DOHH2 (cell line): ENCODE data around the gene FGGY.

Source experiments
- H3F3A ChIP-seq: fragments of 200-600 bp; sonication (generic), shearing (Covaris generic); 2 replicates; pipeline ENCODE4 v1.6.0; 2016; ENCODE audit warnings: antibody characterized with exemption, mild to moderate bottlenecking; ENCODE audit not compliant: control insufficient read depth, insufficient read depth
- H3K27ac ChIP-seq: fragments of 200-600 bp; sonication (generic); 2 replicates; pipeline ENCODE4 v1.5.1; 2014; ENCODE audit warnings: low read depth, mild to moderate bottlenecking, low read length, moderate library complexity
- H3K27me3 ChIP-seq: fragments of 200-600 bp; sonication (generic); 2 replicates; pipeline ENCODE4 v1.6.1; 2014; ENCODE audit warnings: mild to moderate bottlenecking, low read length, mixed read lengths; ENCODE audit not compliant: control insufficient read depth
- H3K36me3 ChIP-seq: fragments of 200-600 bp; sonication (generic); 2 replicates; pipeline ENCODE4 v1.6.1; 2014; ENCODE audit warnings: mild to moderate bottlenecking, low read length, moderate library complexity, mixed read lengths; ENCODE audit not compliant: control insufficient read depth
- H3K4me1 ChIP-seq: fragments of 200-600 bp; sonication (generic); 2 replicates; pipeline ENCODE4 v1.6.1; 2014; ENCODE audit warnings: mild to moderate bottlenecking, low read length, mixed read lengths; ENCODE audit not compliant: control insufficient read depth
- H3K4me2 ChIP-seq: fragments of 200-600 bp; sonication (generic); 2 replicates; pipeline ENCODE4 v1.6.0; 2014; ENCODE audit warnings: mild to moderate bottlenecking, low read length, moderate library complexity
- H3K4me3 ChIP-seq: fragments of 200-600 bp; sonication (generic); 2 replicates; pipeline ENCODE4 v1.5.1; 2014; ENCODE audit warnings: mild to moderate bottlenecking, low read length, mixed read lengths
- H3K79me2 ChIP-seq: fragments of 200-600 bp; sonication (generic); 2 replicates; pipeline ENCODE4 v1.6.1; 2014; ENCODE audit warnings: mild to moderate bottlenecking, low read length, mixed read lengths; ENCODE audit not compliant: control insufficient read depth
- H3K9me2 ChIP-seq: fragments of 200-600 bp; sonication (generic); replicated peaks from 2 replicates; pipeline ENCODE4 v1.6.1; 2014; ENCODE audit warnings: mild to moderate bottlenecking, low read length, mixed read lengths; ENCODE audit not compliant: control insufficient read depth
- H3K9me3 ChIP-seq: fragments of 200-600 bp; sonication (generic); 2 replicates; pipeline ENCODE4 v1.6.1; 2014; ENCODE audit warnings: antibody characterized with exemption, low read length, mixed read lengths; ENCODE audit not compliant: control insufficient read depth, insufficient read depth
- H4K20me1 ChIP-seq: fragments of 200-600 bp; sonication (generic); 2 replicates; pipeline ENCODE4 v1.6.0; 2014; ENCODE audit warnings: low read depth, mild to moderate bottlenecking, antibody characterized with exemption, low read length, moderate library complexity; ENCODE audit not compliant: control insufficient read depth, insufficient read depth
- CTCF ChIP-seq: fragments of 200-600 bp; sonication (generic); IDR thresholded peaks from one replicate; pipeline ENCODE4 v1.5.1; 2014; ENCODE audit warnings: antibody characterized with exemption, mild to moderate bottlenecking, low read depth, low read length; ENCODE audit not compliant: poor library complexity, severe bottlenecking
- EZH2phosphoT487 ChIP-seq: fragments of 200-600 bp; sonication (generic); IDR thresholded peaks from 2 replicates; pipeline ENCODE4 v1.6.1; 2017; ENCODE audit warnings: borderline replicate concordance, mild to moderate bottlenecking, antibody characterized with exemption, low read length, moderate library complexity, mixed read lengths

FGGY gene

GRCh38 chr1:59714966-59715365 is 418.1 kb downstream of the FGGY start:
- Histone ChIP-seq H3K36me3 (no peaks in the 10 kb centered on the region), H3K9me3 (no peaks in the 10 kb centered on the region), H3K4me3 (no peak overlapping the region), H3K9me2 (no peaks in the 10 kb centered on the region), H3K27me3 (no peaks in the 10 kb centered on the region), H3F3A (no peaks in the 10 kb centered on the region), H3K79me2 (no peaks in the 10 kb centered on the region), H3K27ac (no peak overlapping the region), H4K20me1 (no peaks in the 10 kb centered on the region), H3K4me1 (no peaks in the 10 kb centered on the region), H3K4me2 (no peak overlapping the region)
- TF ChIP-seq CTCF (no peak), EZH2phosphoT487 (no peak)

GRCh38 chr1:59716832-59717231 is 419.9 kb downstream of the FGGY start:
- Histone ChIP-seq H3F3A (no peaks in the 10 kb centered on the region), H3K36me3 (no peaks in the 10 kb centered on the region), H3K27ac (no peak overlapping the region), H3K79me2 (no peaks in the 10 kb centered on the region), H3K4me3 (no peak overlapping the region), H4K20me1 (no peaks in the 10 kb centered on the region), H3K27me3 (no peaks in the 10 kb centered on the region), H3K9me3 (no peaks in the 10 kb centered on the region), H3K9me2 (no peaks in the 10 kb centered on the region), H3K4me1 (no peaks in the 10 kb centered on the region), H3K4me2 (no peak overlapping the region)
- TF ChIP-seq EZH2phosphoT487 (no peak), CTCF (no peak)

GRCh38 chr1:59718064-59718988 is 421.4 kb downstream of the FGGY start:
- TF ChIP-seq EZH2phosphoT487: no peak
- peak; percentile 29 for TF ChIP-seq CTCF
- H3K27ac ChIP-seq: no peak overlapping the region

More at GRCh38 chr1:59718064-59718988, 421.4 kb downstream of the FGGY start:
- Histone ChIP-seq H3K9me2 (no peaks in the 10 kb centered on the region), H4K20me1 (no peaks in the 10 kb centered on the region), H3K4me3 (no peak overlapping the region), H3F3A (no peaks in the 10 kb centered on the region), H3K36me3 (no peaks in the 10 kb centered on the region), H3K4me1 (no peaks in the 10 kb centered on the region), H3K27me3 (no peaks in the 10 kb centered on the region), H3K9me3 (no peaks in the 10 kb centered on the region), H3K79me2 (no peaks in the 10 kb centered on the region), H3K4me2 (no peak overlapping the region)
